ENCODE results near the gene DHX9. TPM values are rescaled to one million over a fixed set of nuclear protein-coding genes. Genes with fewer than 3 reads are reported as not detected.

The DHX9 gene
- total RNA-seq, 1 donor from 2014 or later = 266 TPM

DNA sequence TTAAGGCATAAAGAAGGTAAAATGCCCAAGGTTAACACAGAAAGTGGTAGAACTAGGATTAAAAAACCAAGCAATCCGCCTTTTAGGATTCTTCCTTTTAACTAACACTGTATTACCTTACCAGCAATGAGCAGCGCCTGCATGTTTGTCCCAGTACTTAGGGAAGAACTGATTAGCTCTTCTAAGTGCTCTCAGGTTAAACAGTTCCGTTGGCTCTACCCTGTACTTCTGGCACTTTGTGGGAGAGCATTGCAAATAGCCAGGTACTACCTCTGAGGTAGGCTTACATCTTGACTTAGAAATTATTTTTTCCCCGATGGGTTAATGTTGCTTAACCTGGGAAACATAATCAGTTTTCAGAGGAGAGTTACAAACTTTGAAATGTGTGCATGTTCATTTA, 21.5 kb downstream of the DHX9 start:
- H3K36me3 Mint-ChIP-seq (ENCODE audit: low read depth) = peaks cover 90% of the 10 kb centered on the region
- POLR2A ChIA-PET = no interaction called here
- no peak overlapping the region for H3K27ac Mint-ChIP-seq
- CTCF ChIA-PET = no interaction called here
- intact Hi-C loops (cut with micrococcal nuclease) = no loop called here
- ATAC-seq (ENCODE audit: low read depth) (no peak), DNase-seq (no peak)
- no peak overlapping the region for H3K4me3 Mint-ChIP-seq
- no peaks in the 10 kb centered on the region for H3K27me3 Mint-ChIP-seq
- TF ChIP-seq, protein P1, sequence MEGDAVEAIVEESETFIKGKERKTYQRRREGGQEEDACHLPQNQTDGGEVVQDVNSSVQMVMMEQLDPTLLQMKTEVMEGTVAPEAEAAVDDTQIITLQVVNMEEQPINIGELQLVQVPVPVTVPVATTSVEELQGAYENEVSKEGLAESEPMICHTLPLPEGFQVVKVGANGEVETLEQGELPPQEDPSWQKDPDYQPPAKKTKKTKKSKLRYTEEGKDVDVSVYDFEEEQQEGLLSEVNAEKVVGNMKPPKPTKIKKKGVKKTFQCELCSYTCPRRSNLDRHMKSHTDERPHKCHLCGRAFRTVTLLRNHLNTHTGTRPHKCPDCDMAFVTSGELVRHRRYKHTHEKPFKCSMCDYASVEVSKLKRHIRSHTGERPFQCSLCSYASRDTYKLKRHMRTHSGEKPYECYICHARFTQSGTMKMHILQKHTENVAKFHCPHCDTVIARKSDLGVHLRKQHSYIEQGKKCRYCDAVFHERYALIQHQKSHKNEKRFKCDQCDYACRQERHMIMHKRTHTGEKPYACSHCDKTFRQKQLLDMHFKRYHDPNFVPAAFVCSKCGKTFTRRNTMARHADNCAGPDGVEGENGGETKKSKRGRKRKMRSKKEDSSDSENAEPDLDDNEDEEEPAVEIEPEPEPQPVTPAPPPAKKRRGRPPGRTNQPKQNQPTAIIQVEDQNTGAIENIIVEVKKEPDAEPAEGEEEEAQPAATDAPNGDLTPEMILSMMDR (IDR thresholded peaks at IDR 0.05) = no peak
- H3K4me1 Mint-ChIP-seq = no peaks in the 10 kb centered on the region
- H3K9me3 Mint-ChIP-seq = no peaks in the 10 kb centered on the region

DNA sequence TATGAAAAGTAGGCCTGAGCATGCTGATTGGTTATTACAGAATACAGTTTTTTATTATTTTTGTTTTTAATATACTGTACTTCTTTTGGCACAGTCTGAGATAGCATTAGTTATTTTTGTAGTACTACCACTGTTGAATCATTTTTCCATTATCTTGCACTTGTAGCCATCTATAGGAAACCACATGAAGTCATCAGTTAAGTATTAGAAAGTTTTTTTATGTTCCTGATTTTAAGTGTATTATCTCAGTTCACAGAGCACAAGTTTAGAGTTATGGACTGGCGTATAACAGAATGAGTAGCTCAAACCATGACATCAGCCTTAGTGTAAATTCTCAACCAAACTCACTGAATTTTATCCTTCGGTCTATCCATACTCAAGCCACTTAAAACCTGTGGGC, 22.8 kb downstream of the DHX9 start:
- no peak for ATAC-seq (ENCODE audit: low read depth)
- intact Hi-C loops (cut with micrococcal nuclease) = no loop called here
- peaks cover 91% of the 10 kb centered on the region for H3K36me3 Mint-ChIP-seq (ENCODE audit: low read depth)
- H3K4me3 Mint-ChIP-seq = no peak overlapping the region
- no peaks in the 10 kb centered on the region for H3K9me3 Mint-ChIP-seq
- DNase-seq = no peak
- H3K27ac Mint-ChIP-seq = no peak overlapping the region
- H3K27me3 Mint-ChIP-seq = no peaks in the 10 kb centered on the region
- H3K4me1 Mint-ChIP-seq = no peaks in the 10 kb centered on the region
- ChIA-PET CTCF (no interaction called here), POLR2A (no interaction called here)
- TF ChIP-seq, protein P1 (IDR thresholded peaks at IDR 0.05) = no peak

DNA sequence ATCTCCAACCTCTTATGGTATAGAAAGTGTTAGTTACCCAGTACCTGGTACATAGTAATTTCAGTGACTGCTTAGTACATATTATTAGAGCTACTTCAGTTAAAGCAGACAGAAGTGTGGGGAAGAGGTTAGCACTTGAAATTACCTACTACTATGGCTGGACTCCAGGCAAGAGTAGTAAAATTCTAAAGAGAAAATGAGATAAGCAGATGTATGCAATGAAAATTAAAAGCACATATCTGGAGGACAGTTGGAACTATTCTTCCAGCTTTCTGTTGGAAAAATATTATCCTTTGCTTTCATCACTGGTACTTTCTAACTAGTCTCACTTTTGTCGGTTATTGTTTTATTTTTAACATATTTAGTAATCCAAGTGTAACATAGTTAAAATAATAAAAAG, 23.7 kb downstream of the DHX9 start:
- ChIA-PET POLR2A (no interaction called here), CTCF (no interaction called here)
- no peak for ATAC-seq (ENCODE audit: low read depth)
- intact Hi-C loops (cut with micrococcal nuclease) = no loop called here
- DNase-seq = no peak
- H3K27ac Mint-ChIP-seq = no peak overlapping the region
- no peaks in the 10 kb centered on the region for H3K4me1 Mint-ChIP-seq
- TF ChIP-seq, protein P1 (IDR thresholded peaks at IDR 0.05) = no peak
- no peaks in the 10 kb centered on the region for H3K27me3 Mint-ChIP-seq
- H3K36me3 Mint-ChIP-seq (ENCODE audit: low read depth) = peaks cover 91% of the 10 kb centered on the region
- no peaks in the 10 kb centered on the region for H3K9me3 Mint-ChIP-seq
- H3K4me3 Mint-ChIP-seq = no peak overlapping the region

DNA sequence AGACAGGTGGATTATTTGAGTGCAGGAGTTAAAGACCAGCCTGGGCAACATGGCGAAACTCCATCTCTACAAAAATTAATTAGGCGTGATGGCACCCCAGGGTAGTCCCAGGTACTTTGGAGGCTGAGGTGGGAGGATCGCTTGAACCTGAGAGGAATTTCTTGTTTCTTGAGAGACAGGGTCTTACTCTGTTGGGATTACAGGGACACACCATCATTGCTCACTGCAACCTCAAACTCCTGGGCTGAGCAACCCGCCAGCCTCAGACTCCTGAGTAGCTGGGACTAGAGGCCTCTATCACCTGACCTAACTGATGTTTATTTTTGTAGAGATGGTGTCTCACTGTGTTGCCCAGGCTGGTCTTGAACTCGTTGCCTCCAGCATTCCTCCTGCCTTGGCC, 24.8 kb downstream of the DHX9 start:
- intact Hi-C loops (cut with micrococcal nuclease) = loop anchor here (2.0 kb wide), 1 partner anchor 15 kb away; no protein-coding TSS in a partner anchor
- ChIA-PET POLR2A (no interaction called here), CTCF (no interaction called here)

DNA sequence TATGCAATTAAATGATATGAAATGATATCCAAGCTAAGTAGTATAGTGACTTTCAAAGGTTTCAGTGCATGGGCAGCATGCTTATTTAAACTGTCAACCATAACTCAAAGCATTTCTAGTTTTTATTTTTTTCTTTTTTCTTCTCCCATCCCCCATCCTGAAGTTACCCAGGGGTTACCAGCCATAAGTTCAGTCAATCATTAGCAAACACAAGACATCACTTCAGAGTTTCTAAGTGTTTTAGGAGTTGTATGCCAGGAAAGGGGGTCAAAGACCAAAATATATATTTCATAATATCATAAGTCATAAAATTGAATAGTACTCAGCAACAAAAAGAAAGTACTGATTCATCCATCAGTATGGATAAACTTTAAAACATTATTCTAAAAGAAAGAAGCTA, 28.7 kb downstream of the DHX9 start:
- no peak overlapping the region for H3K27ac Mint-ChIP-seq
- no peaks in the 10 kb centered on the region for H3K9me3 Mint-ChIP-seq
- H3K36me3 Mint-ChIP-seq (ENCODE audit: low read depth) = peaks cover 86% of the 10 kb centered on the region
- no peaks in the 10 kb centered on the region for H3K4me1 Mint-ChIP-seq
- H3K27me3 Mint-ChIP-seq = no peaks in the 10 kb centered on the region
- no peak for DNase-seq
- TF ChIP-seq, protein P1 (IDR thresholded peaks at IDR 0.05) = no peak
- intact Hi-C loops (cut with micrococcal nuclease) = no loop called here
- ATAC-seq (ENCODE audit: low read depth) = no peak
- H3K4me3 Mint-ChIP-seq = no peak overlapping the region
- CTCF ChIA-PET = no interaction called here
- POLR2A ChIA-PET = no interaction called here

More for the DNA sequence above, 24.8 kb downstream of the DHX9 start:
- TF ChIP-seq, protein P1 (IDR thresholded peaks at IDR 0.05) = no peak
- no peaks in the 10 kb centered on the region for H3K4me1 Mint-ChIP-seq
- H3K27me3 Mint-ChIP-seq = no peaks in the 10 kb centered on the region
- peaks cover 87% of the 10 kb centered on the region for H3K36me3 Mint-ChIP-seq (ENCODE audit: low read depth)
- H3K27ac Mint-ChIP-seq = no peak overlapping the region
- no peak for DNase-seq
- no peaks in the 10 kb centered on the region for H3K9me3 Mint-ChIP-seq
- H3K4me3 Mint-ChIP-seq = no peak overlapping the region
- ATAC-seq (ENCODE audit: low read depth) = no peak
